OCI-LY3 (cell line): Measurements from ENCODE around the gene PCSK6.

ENCODE experiments used
- CTCF ChIP-seq: fragments of 200-600, 300-600 bp; sonication (generic); IDR thresholded peaks from 2 replicates; pipeline ENCODE4 v1.5.1; 2014; ENCODE audit warnings: antibody characterized with exemption, low read length, low read depth
- EZH2phosphoT487 ChIP-seq: fragments of 200-600 bp; shearing (Covaris generic); IDR thresholded peaks from 2 replicates; pipeline ENCODE4 v1.6.1; 2018; ENCODE audit warnings: antibody characterized with exemption, mixed run types, low read depth

GRCh38 chr15:101306341-101307047, 183.0 kb downstream of the PCSK6 start:
- TF ChIP-seq CTCF, result no peak
- TF ChIP-seq EZH2phosphoT487, result no peak
